Endothelial cell (in vitro differentiated cells): ENCODE measurements around the gene PDE6B. TPM values are rescaled to one million over a fixed set of nuclear protein-coding genes. Genes with fewer than 3 reads are reported as not detected.

ENCODE experiments used
- DNase-seq: peaks from one replicate; pipeline ENCODE4 v3.0.0; 2021; ENCODE audit warnings: low spot score
- H3K27ac Mint-ChIP-seq: one replicate; pipeline ENCODE4 v1.8.0; 2021; ENCODE audit warnings: mixed read lengths, inconsistent platforms; ENCODE audit not compliant: unreplicated experiment
- H3K27me3 Mint-ChIP-seq: one replicate; pipeline ENCODE4 v1.8.0; 2021; ENCODE audit warnings: mild to moderate bottlenecking, moderate library complexity, mixed read lengths, inconsistent platforms; ENCODE audit not compliant: unreplicated experiment
- H3K36me3 Mint-ChIP-seq: one replicate; pipeline ENCODE4 v1.8.0; 2021; ENCODE audit warnings: mild to moderate bottlenecking, low read depth, mixed read lengths, inconsistent platforms; ENCODE audit not compliant: unreplicated experiment
- H3K4me1 Mint-ChIP-seq: one replicate; pipeline ENCODE4 v1.8.0; 2021; ENCODE audit warnings: mild to moderate bottlenecking, mixed read lengths, inconsistent platforms; ENCODE audit not compliant: unreplicated experiment
- H3K4me3 Mint-ChIP-seq: one replicate; pipeline ENCODE4 v1.8.0; 2021; ENCODE audit warnings: mild to moderate bottlenecking, mixed read lengths, inconsistent platforms; ENCODE audit not compliant: unreplicated experiment
- H3K9me3 Mint-ChIP-seq: one replicate; pipeline ENCODE4 v1.8.0; 2021; ENCODE audit warnings: mixed read lengths, inconsistent platforms; ENCODE audit not compliant: unreplicated experiment
- CTCF ChIP-seq: fragments of 200-600 bp; sonication (generic); IDR thresholded peaks from one replicate; pipeline ENCODE4 v1.5.0; 2021; ENCODE audit warnings: antibody characterized with exemption; ENCODE audit not compliant: unreplicated experiment
- total RNA-seq: library from RNA; stranded (reverse); fragmentation: NEBNext Ultra II Directional; extraction: Animal tissue kit (Norgen Biotek cat#: 25700); gene quantifications from one replicate; pipeline ENCODE4 v1.2.1, GENCODE V29; 2021; ENCODE audit not compliant: unreplicated experiment

The PDE6B gene
- total RNA-seq, 1 donor from 2014 or later: 5.1 TPM

GRCh38 chr4:622996-623913, 2.1 kb upstream of the PDE6B start:
- Mint-ChIP-seq H3K4me1 (peaks cover 2% of the 10 kb centered on the region), H3K4me3 (no peak overlapping the region), H3K36me3 (peaks cover 3% of the 10 kb centered on the region), H3K9me3 (no peaks in the 10 kb centered on the region), H3K27ac (no peak overlapping the region), H3K27me3 (peaks cover 19% of the 10 kb centered on the region)
- no peak for DNase-seq
- TF ChIP-seq CTCF: no peak

- TF ChIP-seq CTCF: no peak
- H3K27ac Mint-ChIP-seq: no peak overlapping the region
- H3K4me3 Mint-ChIP-seq: no peak overlapping the region
- no peak for DNase-seq
- no peaks in the 10 kb centered on the region for H3K9me3 Mint-ChIP-seq
- H3K36me3 Mint-ChIP-seq: peaks cover 3% of the 10 kb centered on the region
- H3K4me1 Mint-ChIP-seq: peaks cover 2% of the 10 kb centered on the region
- peaks cover 19% of the 10 kb centered on the region for H3K27me3 Mint-ChIP-seq
Measured at GRCh38 chr4:623914-624566, 1.3 kb upstream of the PDE6B start.

GRCh38 chr4:625631-626161, 323 bp downstream of the PDE6B start:
- no peaks in the 10 kb centered on the region for H3K9me3 Mint-ChIP-seq
- no peak for TF ChIP-seq CTCF
- DNase-seq: no peak
- H3K36me3 Mint-ChIP-seq: peaks cover 4% of the 10 kb centered on the region
- peaks cover 2% of the 10 kb centered on the region for H3K4me1 Mint-ChIP-seq
- H3K4me3 Mint-ChIP-seq: no peak overlapping the region
- H3K27ac Mint-ChIP-seq: no peak overlapping the region
- H3K27me3 Mint-ChIP-seq: peaks cover 20% of the 10 kb centered on the region

- no peak for TF ChIP-seq CTCF
- H3K4me3 Mint-ChIP-seq: no peak overlapping the region
- H3K36me3 Mint-ChIP-seq: peaks cover 12% of the 10 kb centered on the region
- H3K27ac Mint-ChIP-seq: no peak overlapping the region
- no peak for DNase-seq
- H3K27me3 Mint-ChIP-seq: peaks cover 27% of the 10 kb centered on the region
- H3K4me1 Mint-ChIP-seq: peaks cover 2% of the 10 kb centered on the region
- no peaks in the 10 kb centered on the region for H3K9me3 Mint-ChIP-seq
Measured at GRCh38 chr4:626201-627091, 1.1 kb downstream of the PDE6B start.
